Muscle of leg (tissue), 11 donors: ENCODE data around the gene ARMC6. TPM values are rescaled to one million over a fixed set of nuclear protein-coding genes. Genes with fewer than 3 reads are reported as not detected.
"Not testable (repeated sequence)": the region's sequence is repeated elsewhere in the genome, so short reads cannot be mapped to it uniquely, and the experiment has no call there.

Experiments used
- DNase-seq: peaks from one replicate; pipeline ENCODE4 v3.0.0; 2013
- H3K27ac ChIP-seq: one replicate; pipeline ENCODE4 v1.5.1; 2013; ENCODE audit warnings: mild to moderate bottlenecking, low read length, control low read depth
- H3K27me3 ChIP-seq: one replicate; pipeline ENCODE4 v1.6.1; 2013; ENCODE audit warnings: low read length; ENCODE audit not compliant: control insufficient read depth, insufficient read depth
- H3K36me3 ChIP-seq: one replicate; pipeline ENCODE4 v1.6.1; 2013; ENCODE audit warnings: low read length; ENCODE audit not compliant: control insufficient read depth, insufficient read depth
- H3K4me1 ChIP-seq: one replicate; pipeline ENCODE4 v1.6.1; 2013; ENCODE audit warnings: low read length; ENCODE audit not compliant: control insufficient read depth, insufficient read depth
- H3K4me3 ChIP-seq: one replicate; pipeline ENCODE4 v1.5.1; 2013; ENCODE audit warnings: low read length, control low read depth
- H3K9me3 ChIP-seq: replicated peaks from 2 replicates; pipeline ENCODE4 v1.6.1; 2013; ENCODE audit warnings: low read depth, low read length; ENCODE audit not compliant: control insufficient read depth
- WGBS: methylation state at CpG from one replicate; pipeline ENCODE4 v1.1.5; 2013; ENCODE audit warnings: missing lambda C conversion rate; ENCODE audit not compliant: insufficient coverage; 5-methylcytosine and 5-hydroxymethylcytosine counted together
- polyA plus RNA-seq, 8 donors: library from polyadenylated mRNA; unstranded; fragments of 120-200 nt; gene quantifications; one replicate each; pipeline versions ENCODE4 v1.2.1 to v1.2.3, GENCODE V29; 2013; ENCODE audit warnings: inconsistent platforms in 1 of 8, low replicate concordance in 1 of 8; ENCODE audit not compliant: insufficient read length in 8 of 8, insufficient read depth in 1 of 8
- total RNA-seq: library from RNA; stranded (reverse); fragments of 120-200 nt; gene quantifications from one replicate; pipeline ENCODE4 v1.2.4, GENCODE V29; 2013

The ARMC6 gene
- total and polyA plus RNA-seq, 9 donors: 20.9 to 31.9 (median 29.4) TPM

- WGBS: 82% methylated on average over 7 of the region's 10 CpGs
- H3K4me1 ChIP-seq: no peaks in the 10 kb centered on the region
- H3K36me3 ChIP-seq: peaks cover 3% of the 10 kb centered on the region
- H3K9me3 ChIP-seq: no peaks in the 10 kb centered on the region
- no peak overlapping the region for H3K27ac ChIP-seq
- no peaks in the 10 kb centered on the region for H3K27me3 ChIP-seq
- no peak for DNase-seq
- no peak overlapping the region for H3K4me3 ChIP-seq
Observed at GRCh38 chr19:19083413-19084178, 50.2 kb downstream of the ARMC6 start.

- DNase-seq: no peak
- no peaks in the 10 kb centered on the region for H3K4me1 ChIP-seq
- H3K9me3 ChIP-seq: no peaks in the 10 kb centered on the region
- WGBS: 84% methylated on average over 2 of the region's 2 CpGs
- H3K27me3 ChIP-seq: no peaks in the 10 kb centered on the region
- peaks cover 6% of the 10 kb centered on the region for H3K36me3 ChIP-seq
- no peak overlapping the region for H3K27ac ChIP-seq
- no peak overlapping the region for H3K4me3 ChIP-seq
Observed at GRCh38 chr19:19087676-19088075, 54.3 kb downstream of the ARMC6 start.

- H3K4me1 ChIP-seq: no peaks in the 10 kb centered on the region
- no peak overlapping the region for H3K4me3 ChIP-seq
- WGBS: 83% methylated on average over 5 of the region's 7 CpGs
- no peaks in the 10 kb centered on the region for H3K27me3 ChIP-seq
- no peak overlapping the region for H3K27ac ChIP-seq
- no peak for DNase-seq
- peaks cover 21% of the 10 kb centered on the region for H3K36me3 ChIP-seq
- no peaks in the 10 kb centered on the region for H3K9me3 ChIP-seq
Observed at GRCh38 chr19:19094513-19094912, 61.1 kb downstream of the ARMC6 start.

- WGBS: 83% methylated on average over 6 of the region's 11 CpGs
- no peak overlapping the region for H3K27ac ChIP-seq
- H3K4me1 ChIP-seq: no peaks in the 10 kb centered on the region
Observed at GRCh38 chr19:19095691-19096090, 62.3 kb downstream of the ARMC6 start.

GRCh38 chr19:19096641-19097627 is 63.5 kb downstream of the ARMC6 start:
- H3K9me3 ChIP-seq: no peaks in the 10 kb centered on the region
- WGBS: 88% methylated on average over 21 of the region's 24 CpGs
- H3K27me3 ChIP-seq: no peaks in the 10 kb centered on the region
- no peaks in the 10 kb centered on the region for H3K4me1 ChIP-seq
- no peak overlapping the region for H3K4me3 ChIP-seq
- DNase-seq: no peak
- no peak overlapping the region for H3K27ac ChIP-seq
- peaks cover 27% of the 10 kb centered on the region for H3K36me3 ChIP-seq

More at GRCh38 chr19:19095691-19096090, 62.3 kb downstream of the ARMC6 start:
- no peaks in the 10 kb centered on the region for H3K27me3 ChIP-seq
- H3K36me3 ChIP-seq: peaks cover 24% of the 10 kb centered on the region
- DNase-seq: no peak
- no peak overlapping the region for H3K4me3 ChIP-seq
- H3K9me3 ChIP-seq: no peaks in the 10 kb centered on the region

GRCh38 chr19:19098084-19098702 is 64.8 kb downstream of the ARMC6 start:
- Histone ChIP-seq H3K4me1 (no peaks in the 10 kb centered on the region), H3K9me3 (no peaks in the 10 kb centered on the region), H3K36me3 (peaks cover 27% of the 10 kb centered on the region), H3K27me3 (no peaks in the 10 kb centered on the region), H3K27ac (no peak overlapping the region), H3K4me3 (no peak overlapping the region)
- WGBS: 86% methylated on average over 8 of the region's 9 CpGs
- no peak for DNase-seq

GRCh38 chr19:19098703-19099632 is 65.6 kb downstream of the ARMC6 start:
- H3K27ac ChIP-seq: no peak overlapping the region
- WGBS: 84% methylated on average over 14 of the region's 18 CpGs
- H3K9me3 ChIP-seq: no peaks in the 10 kb centered on the region
- H3K36me3 ChIP-seq: peaks cover 27% of the 10 kb centered on the region
- H3K4me3 ChIP-seq: no peak overlapping the region
- DNase-seq: no peak
- no peaks in the 10 kb centered on the region for H3K27me3 ChIP-seq
- no peaks in the 10 kb centered on the region for H3K4me1 ChIP-seq

- Histone ChIP-seq H3K4me3 (no peak overlapping the region), H3K36me3 (peaks cover 27% of the 10 kb centered on the region), H3K9me3 (no peaks in the 10 kb centered on the region), H3K4me1 (peaks cover 14% of the 10 kb centered on the region), H3K27ac (no peak overlapping the region), H3K27me3 (no peaks in the 10 kb centered on the region)
- 88% methylated on average over 5 of the region's 8 CpGs for WGBS
- no peak for DNase-seq
Observed at GRCh38 chr19:19101540-19101939, 68.1 kb downstream of the ARMC6 start.

GRCh38 chr19:19102566-19102965 is 69.2 kb downstream of the ARMC6 start:
- H3K4me1 ChIP-seq: peaks cover 14% of the 10 kb centered on the region
- H3K27me3 ChIP-seq, H3K27ac ChIP-seq, H3K9me3 ChIP-seq, DNase-seq, H3K4me3 ChIP-seq: not testable (repeated sequence)
- 92% methylated on average over 2 of the region's 10 CpGs for WGBS
- H3K36me3 ChIP-seq: peaks cover 20% of the 10 kb centered on the region
